ENCODE data around the gene ASF1B.
A peak's percentile ranks its signal among the peaks of the same experiment; 100 is the strongest.
"Not testable (repeated sequence)": the region's sequence is repeated elsewhere in the genome, so short reads cannot be mapped to it uniquely, and the experiment has no call there.

Gene ASF1B

GRCh38 chr19:14146789-14147216 is 10.4 kb upstream of the ASF1B start:
- peaks cover 16 to 23% of the 10 kb centered on the region in 2 experiments for H3K4me1 ChIP-seq (ENCODE audit: control insufficient read depth in 1 of 2, insufficient read depth in 1 of 2, low read depth in 1 of 2, low read length in 1 of 2)
- no peak overlapping the region for H3K27ac ChIP-seq
- no peaks in the 10 kb centered on the region for H3K9me3 ChIP-seq
- H3K4me3 ChIP-seq (ENCODE audit: low read depth in 1 of 2, low read length in 1 of 2), result no peak overlapping the region
- no peaks in the 10 kb centered on the region for H3K36me3 ChIP-seq
- no peaks in the 10 kb centered on the region for H3K27me3 ChIP-seq
- TF ChIP-seq CTCF (IDR thresholded peaks at IDR 0.05), result no peak

- H3K4me3 ChIP-seq (ENCODE audit: low read depth in 1 of 2, low read length in 1 of 2); H3K36me3 ChIP-seq; H3K27ac ChIP-seq; H3K9me3 ChIP-seq; H3K27me3 ChIP-seq: not testable (repeated sequence)
- H3K4me1 ChIP-seq (ENCODE audit: control insufficient read depth in 1 of 2, insufficient read depth in 1 of 2, low read depth in 1 of 2, low read length in 1 of 2), result peaks cover 16 to 23% of the 10 kb centered on the region in 2 experiments
These were observed 9.8 kb upstream of the ASF1B start for GRCh38 chr19:14146169-14146568.

- TF ChIP-seq CTCF (IDR thresholded peaks at IDR 0.05), result no peak
- Histone ChIP-seq H3K4me3 (ENCODE audit: low read depth in 1 of 2, low read length in 1 of 2) (no peak overlapping the region), H3K36me3 (no peaks in the 10 kb centered on the region), H3K9me3 (no peaks in the 10 kb centered on the region), H3K27ac (no peak overlapping the region), H3K4me1 (ENCODE audit: control insufficient read depth in 1 of 2, insufficient read depth in 1 of 2, low read depth in 1 of 2, low read length in 1 of 2) (peaks cover 16 to 24% of the 10 kb centered on the region in 2 experiments), H3K27me3 (no peaks in the 10 kb centered on the region)
These were observed 9.0 kb upstream of the ASF1B start for GRCh38 chr19:14145381-14145780.

GRCh38 chr19:14142262-14143190 is 6.1 kb upstream of the ASF1B start:
- no peaks in the 10 kb centered on the region for H3K27me3 ChIP-seq
- H3K4me3 ChIP-seq (ENCODE audit: low read depth in 1 of 2, low read length in 1 of 2), result no peak overlapping the region
- peaks cover 18 to 23% of the 10 kb centered on the region in 2 experiments for H3K4me1 ChIP-seq (ENCODE audit: control insufficient read depth in 1 of 2, insufficient read depth in 1 of 2, low read depth in 1 of 2, low read length in 1 of 2)
- no peak for TF ChIP-seq CTCF (IDR thresholded peaks at IDR 0.05)
- no peaks in the 10 kb centered on the region for H3K36me3 ChIP-seq
- no peaks in the 10 kb centered on the region for H3K9me3 ChIP-seq
- no peak overlapping the region for H3K27ac ChIP-seq

- Histone ChIP-seq H3K9me3 (no peaks in the 10 kb centered on the region), H3K27ac (no peak overlapping the region), H3K36me3 (no peaks in the 10 kb centered on the region), H3K4me1 (ENCODE audit: control insufficient read depth in 1 of 2, insufficient read depth in 1 of 2, low read depth in 1 of 2, low read length in 1 of 2) (peaks cover 28 to 31% of the 10 kb centered on the region in 2 experiments), H3K4me3 (ENCODE audit: low read depth in 1 of 2, low read length in 1 of 2) (no peak overlapping the region), H3K27me3 (no peaks in the 10 kb centered on the region)
- TF ChIP-seq CTCF (IDR thresholded peaks at IDR 0.05), result no peak
These were observed 4.7 kb upstream of the ASF1B start for GRCh38 chr19:14141041-14141440.

- Histone ChIP-seq H3K27me3 (no peaks in the 10 kb centered on the region), H3K4me1 (ENCODE audit: control insufficient read depth in 1 of 2, insufficient read depth in 1 of 2, low read depth in 1 of 2, low read length in 1 of 2) (peaks cover 39 to 42% of the 10 kb centered on the region in 2 experiments), H3K36me3 (no peaks in the 10 kb centered on the region), H3K4me3 (ENCODE audit: low read depth in 1 of 2, low read length in 1 of 2) (no peak overlapping the region), H3K27ac (peak overlapping the region; percentile 66), H3K9me3 (no peaks in the 10 kb centered on the region)
- no peak for TF ChIP-seq CTCF (IDR thresholded peaks at IDR 0.05)
These were observed 3.6 kb upstream of the ASF1B start for GRCh38 chr19:14139944-14140343.
